GM18507 (cell line): ENCODE data around the gene INPP4B.
"Not testable (repeated sequence)": the region's sequence is repeated elsewhere in the genome, so short reads cannot be mapped to it uniquely, and the experiment has no call there.

Experiments
- DNase-seq: peaks from one replicate; pipeline ENCODE4 v3.0.0; 2011; ENCODE audit warnings: low read depth; ENCODE audit not compliant: insufficient read length; ENCODE audit errors: extremely low spot score
- FAIRE-seq: peaks from 2 replicates; lab custom pipeline; 2011; peaks lifted over from hg19 to GRCh38; lab: Jason Lieb, UNC

INPP4B gene

DNA sequence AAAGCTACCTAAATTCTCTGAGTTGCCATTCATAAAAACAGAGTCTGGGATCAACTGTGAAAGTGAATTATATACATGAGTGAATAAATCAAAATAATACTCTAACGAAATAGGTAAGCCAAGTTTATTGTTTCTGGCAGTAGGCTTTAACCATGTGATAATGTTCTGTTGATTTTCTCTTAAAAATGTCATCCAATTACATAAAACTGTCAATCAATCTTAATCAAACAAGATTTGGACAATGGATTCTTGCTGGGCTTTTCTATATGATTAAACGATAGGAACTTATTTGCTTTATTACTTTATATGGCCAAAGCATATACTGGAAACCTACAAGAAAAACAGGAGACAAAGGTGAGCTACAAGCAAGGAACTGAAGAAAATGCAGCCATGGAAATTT is 148.8 kb downstream of the INPP4B start:
- DNase-seq (no peak), FAIRE-seq (no peak)

GRCh38 chr4:142696334-142697122 is 149.6 kb downstream of the INPP4B start:
- DNase-seq (no peak), FAIRE-seq (no peak)

DNA sequence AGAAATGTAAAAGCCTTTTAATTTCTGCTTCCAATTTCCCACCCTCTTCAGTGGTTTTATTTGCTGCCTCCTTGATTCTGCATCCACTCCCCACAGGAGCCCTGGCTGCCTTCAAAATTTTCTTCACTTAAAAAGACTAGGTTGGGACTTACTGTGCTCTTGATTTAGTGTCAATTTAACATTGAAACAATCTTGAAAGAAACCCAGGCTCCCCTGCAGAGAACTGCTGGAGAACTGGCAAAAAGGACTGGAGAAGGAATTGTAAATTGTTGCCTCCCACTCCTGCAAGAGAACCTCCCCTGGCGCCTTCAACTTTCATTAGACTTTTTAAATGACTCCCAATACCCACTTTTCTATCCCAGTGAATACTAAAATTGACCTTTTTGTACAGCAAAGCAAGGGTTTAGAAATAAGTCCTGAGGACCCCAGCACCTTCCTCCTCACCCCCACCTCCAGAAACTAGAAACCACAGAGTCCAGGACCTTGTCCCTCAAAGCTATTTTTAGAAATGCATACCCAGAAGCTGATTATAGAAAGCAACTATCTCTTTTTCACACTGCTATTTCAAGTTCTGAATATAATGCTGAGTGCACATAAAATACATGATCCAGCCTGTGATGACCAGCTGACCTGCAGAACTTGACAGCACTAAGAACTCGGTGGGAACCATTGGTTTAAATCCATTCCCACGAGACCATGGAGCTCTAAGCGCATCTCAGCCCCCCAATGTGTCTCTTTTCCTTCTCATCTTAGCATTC is 155.5 kb downstream of the INPP4B start:
- FAIRE-seq (no peak), DNase-seq (no peak)

DNA sequence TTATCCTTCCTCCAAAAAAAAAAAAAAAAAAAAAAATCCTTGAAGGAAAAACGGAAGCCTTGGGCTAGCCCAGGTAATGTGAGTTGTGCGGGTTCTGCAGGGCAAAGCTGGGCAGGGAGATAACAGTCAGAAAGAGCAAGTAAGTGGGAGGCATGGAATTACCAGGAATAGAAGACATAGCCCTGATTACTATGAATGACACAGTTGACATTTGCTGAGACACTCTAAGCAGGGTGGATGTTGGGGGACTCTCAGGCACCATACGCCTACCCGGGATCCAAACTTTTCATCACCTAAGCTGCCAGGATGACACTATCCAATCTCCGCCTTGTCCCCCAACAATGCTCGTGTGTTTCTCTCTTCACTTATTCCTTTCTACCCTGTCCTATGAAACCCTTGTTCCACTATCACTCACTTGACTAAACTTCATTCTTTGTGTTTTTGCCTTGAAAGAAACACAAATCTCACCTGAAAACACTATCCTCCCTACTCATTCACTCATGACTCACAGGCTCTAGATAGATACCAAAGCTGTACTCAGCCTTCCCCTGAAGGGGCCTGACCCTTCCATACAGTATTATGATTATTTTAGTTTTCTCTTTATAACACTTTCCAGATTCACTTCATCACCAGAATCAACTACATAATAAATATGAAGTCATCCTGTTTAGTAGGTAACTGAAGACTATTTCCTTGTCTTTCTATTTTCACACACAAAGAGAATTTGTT is 158.4 kb downstream of the INPP4B start:
- DNase-seq (no peak), FAIRE-seq (no peak)

DNA sequence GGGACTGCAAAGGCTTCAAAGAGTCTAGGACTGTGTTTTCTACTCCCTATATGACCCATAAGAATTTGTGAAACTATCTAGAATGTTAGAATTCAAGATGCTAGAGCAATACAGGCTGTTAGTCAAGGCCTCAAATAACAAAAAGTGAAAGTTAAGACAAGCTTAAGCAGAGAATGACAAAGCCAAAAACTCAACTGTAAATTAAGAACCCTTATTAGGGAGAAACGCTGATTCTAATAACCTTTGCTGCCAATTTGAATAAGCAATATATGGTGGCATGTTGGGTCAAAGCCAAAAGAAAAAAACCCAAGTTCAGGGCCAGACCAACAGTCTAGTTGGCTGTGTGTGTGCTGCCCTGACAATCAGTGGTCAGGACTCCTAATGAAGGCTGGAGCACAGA is 160.0 kb downstream of the INPP4B start:
- FAIRE-seq = no peak
- DNase-seq = no peak

DNA sequence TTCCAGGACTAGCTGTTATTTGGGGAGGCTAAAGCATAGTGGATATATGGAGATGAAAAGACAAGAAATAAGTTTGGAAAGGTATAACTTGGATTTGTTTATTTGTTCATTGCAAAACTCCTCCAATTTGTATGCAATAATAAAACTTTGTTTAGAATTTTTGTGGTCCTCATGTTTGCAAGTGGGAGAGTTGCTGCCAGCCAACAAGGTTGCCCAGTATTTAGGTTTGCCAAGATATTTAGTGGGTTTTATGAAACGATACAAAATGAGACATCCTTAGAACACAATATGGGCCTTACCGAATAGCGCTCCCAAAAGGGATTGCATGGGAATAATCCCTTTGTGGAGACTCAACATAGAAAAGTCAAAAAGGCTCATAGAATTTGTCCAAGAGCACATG is 162.1 kb downstream of the INPP4B start:
- DNase-seq (no peak), FAIRE-seq (no peak)

DNA sequence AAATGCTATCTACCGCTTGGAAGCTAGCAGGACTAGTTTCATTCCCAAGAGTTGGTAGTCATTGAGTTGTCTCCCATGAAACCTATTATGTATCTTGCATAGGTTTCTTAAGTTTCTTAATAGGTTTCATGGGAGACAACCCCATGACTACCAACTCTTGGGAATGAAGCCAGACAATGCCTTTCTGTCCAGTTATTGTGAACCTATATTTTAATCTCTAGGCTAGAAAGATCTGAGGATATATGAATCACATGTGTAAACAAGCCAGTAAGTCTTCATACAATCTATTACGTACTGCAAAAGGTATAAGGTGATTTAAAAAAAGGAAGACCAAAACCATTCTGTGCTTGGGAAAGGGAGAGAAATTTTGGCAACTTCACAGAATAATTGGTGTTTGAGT is 162.6 kb downstream of the INPP4B start:
- no peak for FAIRE-seq
- DNase-seq = no peak

DNA sequence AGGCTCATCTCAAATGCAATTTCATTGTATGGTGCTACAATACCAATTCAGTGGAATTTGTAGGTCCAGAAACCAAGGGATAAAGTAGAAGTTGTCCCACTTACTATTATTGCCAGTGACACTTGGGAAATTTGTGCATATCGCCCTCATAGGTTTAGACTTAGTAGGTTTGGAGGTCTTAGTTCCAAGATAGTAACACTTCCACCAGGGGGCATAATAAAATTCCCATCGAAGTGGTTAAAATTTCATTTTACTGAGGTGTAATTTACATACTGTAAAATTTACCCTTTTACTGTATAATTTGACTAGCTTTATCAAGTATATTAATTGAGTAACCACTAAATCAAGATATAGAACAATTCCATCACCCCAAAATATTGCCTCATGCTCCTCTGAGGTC is 174.6 kb downstream of the INPP4B start:
- DNase-seq = no peak
- no peak for FAIRE-seq

DNA sequence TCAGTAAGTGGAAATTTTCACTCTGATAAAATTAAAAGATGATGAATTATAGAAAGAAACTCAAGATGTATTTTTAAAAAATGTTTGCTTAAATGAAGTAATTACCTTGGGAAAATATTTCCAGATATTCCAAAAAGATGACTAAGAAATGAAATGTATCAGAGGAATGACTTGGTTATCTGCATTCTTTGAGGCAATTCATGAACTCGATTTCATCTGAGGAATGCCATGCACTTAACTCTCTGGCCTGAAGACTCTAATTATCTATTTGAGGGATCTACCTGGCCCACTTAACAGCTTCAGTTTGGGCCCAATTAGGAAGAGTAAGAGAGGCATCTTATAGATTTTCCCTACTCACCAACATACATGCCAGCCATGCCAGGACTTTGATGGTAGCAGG is 182.3 kb downstream of the INPP4B start:
- no peak for FAIRE-seq
- no peak for DNase-seq

GRCh38 chr4:142660728-142661127 is 185.4 kb downstream of the INPP4B start:
- FAIRE-seq (no peak), DNase-seq (no peak)

GRCh38 chr4:142656178-142656577 is 189.9 kb downstream of the INPP4B start:
- FAIRE-seq (no peak), DNase-seq (no peak)

DNA sequence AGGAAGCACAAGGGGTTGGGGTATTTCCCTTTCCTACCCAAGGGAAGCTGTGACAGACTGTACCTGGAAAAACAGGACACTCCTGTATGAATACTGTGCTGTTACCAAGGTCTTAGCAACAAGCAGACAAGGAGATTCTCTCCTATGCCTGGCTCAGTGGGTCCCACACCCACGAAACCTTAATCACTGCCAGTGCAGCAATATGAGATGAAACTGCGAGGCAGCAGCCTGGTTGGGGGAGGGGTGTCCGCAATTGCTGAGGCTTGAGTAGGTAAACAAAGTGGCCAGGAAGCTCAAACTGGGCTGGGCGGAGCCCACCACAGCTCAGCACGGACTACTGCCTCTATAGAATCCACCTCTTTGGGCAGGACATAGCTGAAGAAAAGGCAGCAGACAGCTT is 197.7 kb downstream of the INPP4B start:
- DNase-seq = no peak
- FAIRE-seq = no peak

DNA sequence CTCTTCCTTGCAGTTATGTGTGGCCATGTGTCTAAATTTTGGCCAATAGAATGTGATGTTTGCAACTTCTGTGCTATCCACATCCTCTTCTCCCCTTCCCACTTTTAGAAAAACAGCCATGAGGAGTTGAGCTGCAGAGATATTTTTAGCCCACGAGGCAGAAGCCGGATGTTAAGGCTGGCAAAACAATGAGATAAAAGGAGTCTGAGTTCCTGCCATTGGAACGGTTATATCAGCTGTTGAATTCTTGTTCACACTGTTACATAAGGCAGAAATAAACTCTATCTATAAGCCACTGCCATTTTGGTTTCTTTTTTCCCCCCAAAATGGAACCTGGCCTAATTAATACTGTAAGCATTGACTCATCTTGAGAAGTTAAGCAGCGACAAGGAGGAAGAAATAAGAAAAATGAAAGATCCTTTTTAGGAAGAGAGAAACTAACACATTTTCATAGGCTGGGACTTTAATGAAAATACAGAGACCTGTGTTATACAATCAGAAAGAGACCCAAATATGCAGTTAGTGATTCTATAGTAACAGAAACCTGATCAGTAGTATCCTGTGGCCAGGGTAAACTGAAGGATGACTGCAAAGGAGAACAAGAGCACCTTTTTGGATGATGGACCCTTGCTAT is 200.5 kb downstream of the INPP4B start:
- DNase-seq = no peak
- FAIRE-seq = no peak

- FAIRE-seq, DNase-seq: not testable (repeated sequence)
Observed at GRCh38 chr4:142644628-142645027, 201.5 kb downstream of the INPP4B start.

- FAIRE-seq (no peak), DNase-seq (no peak)
Observed at GRCh38 chr4:142637614-142638013, 208.5 kb downstream of the INPP4B start.

DNA sequence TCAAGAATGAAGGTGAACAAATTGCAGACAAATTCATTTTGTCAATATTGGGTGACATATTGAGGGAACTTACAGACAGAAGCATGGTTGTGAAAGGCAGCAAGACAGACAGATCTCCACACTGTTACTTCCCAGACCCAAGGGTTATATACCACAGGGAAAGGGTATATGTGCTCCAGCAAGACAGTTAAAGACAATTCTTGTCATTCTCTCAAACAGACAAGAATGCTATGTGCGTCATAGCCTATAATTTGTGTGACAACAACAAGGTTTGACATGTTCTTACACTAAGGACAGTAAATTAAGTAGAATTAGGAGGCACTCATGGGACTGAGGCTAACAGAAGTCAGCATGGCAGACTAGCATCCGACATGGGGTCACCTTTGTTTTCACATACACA is 214.3 kb downstream of the INPP4B start:
- DNase-seq = no peak
- FAIRE-seq = no peak

DNA sequence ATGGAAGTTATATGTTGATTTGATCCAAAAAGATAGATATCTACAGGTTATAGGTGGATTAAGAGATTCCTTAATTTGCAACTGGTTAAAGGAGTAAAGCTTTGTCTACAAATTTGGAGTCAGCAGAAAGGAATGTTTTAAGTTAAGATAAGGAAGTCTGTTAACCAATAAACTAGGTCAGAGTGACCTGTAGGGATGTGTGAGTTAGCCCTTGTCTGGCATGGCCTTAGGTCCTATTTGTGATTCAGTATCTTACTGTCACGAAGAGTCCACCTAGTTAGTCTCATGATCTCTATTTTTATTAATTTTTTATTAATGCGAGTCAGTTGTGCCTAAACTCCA is 230.8 kb downstream of the INPP4B start:
- DNase-seq = no peak
- FAIRE-seq = no peak

GRCh38 chr4:142614621-142615323 is 231.3 kb downstream of the INPP4B start:
- FAIRE-seq (no peak), DNase-seq (no peak)

DNA sequence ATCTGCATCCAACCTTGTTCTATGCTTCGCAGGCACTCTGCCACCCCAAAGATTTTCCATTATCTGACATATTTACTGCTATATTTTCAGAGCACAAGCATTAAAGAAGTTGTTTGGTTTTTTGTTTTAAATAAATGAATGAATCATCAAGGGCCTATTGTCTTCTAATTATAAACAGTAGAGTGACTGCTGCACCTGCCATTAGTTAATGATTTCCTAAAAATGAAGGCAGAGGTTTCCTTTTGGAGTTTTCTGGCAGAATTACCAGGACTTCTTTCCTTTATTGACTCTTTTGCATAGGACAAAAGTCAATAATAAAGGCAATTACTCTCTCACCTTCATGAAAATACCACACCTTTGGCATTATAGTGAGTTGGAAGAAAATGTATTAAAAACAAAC is 238.1 kb downstream of the INPP4B start:
- DNase-seq = no peak
- no peak for FAIRE-seq

- DNase-seq = no peak
- no peak for FAIRE-seq
Observed at GRCh38 chr4:142600952-142601351, 245.1 kb downstream of the INPP4B start.
